H1 (cell line): ENCODE measurements around the gene SLC9A3. TPM values are rescaled to one million over a fixed set of nuclear protein-coding genes. Genes with fewer than 3 reads are reported as not detected.

Experiments used
- PHF8 ChIP-seq: fragments of 200-600 bp; sonication (generic); conservative IDR thresholded peaks from 2 replicates; pipeline ENCODE4 v1.7.1; 2012; ENCODE audit warnings: low read depth, mild to moderate bottlenecking, inconsistent platforms, low read length, moderate library complexity
- polyA plus RNA-seq, 7 experiments: library from polyadenylated mRNA; depleted of rRNA in 3 of 7; stranded (reverse) in 5 of 7; unstranded in 2 of 7; fragments of >200 nt in 5 of 7; fragments of 200-250 nt in 2 of 7; gene quantifications; 1 replicate in 5 of 7; 2 replicates in 1 of 7; 4 replicates in 1 of 7; pipeline versions ENCODE4 v1.2.1 to v1.2.3, GENCODE V29; 2011 to 2013; ENCODE audit warnings: missing spikeins in 2 of 7, mixed read lengths in 2 of 7
- total RNA-seq: library from RNA; stranded (reverse); fragmentation: NEBNext Ultra II Directional; extraction: Animal tissue kit (Norgen Biotek cat#: 25700); gene quantifications from 2 replicates; pipeline ENCODE4 v1.2.1, GENCODE V29; 2021

Gene SLC9A3
- total and polyA plus RNA-seq, 2 of the 8 experiments (the other 6 are each of a cell fraction or from before 2014, with no cell fraction given): 0.95 to 1.0 TPM

GRCh38 chr5:539469-540070 lies 15.3 kb upstream of the SLC9A3 start (continued):
- TF ChIP-seq PHF8: no peak
- TF ChIP-seq, all 59 proteins: peak for 0
